ENCODE measurements around the gene KIF3C.
"Not testable (repeated sequence)": the region's sequence is repeated elsewhere in the genome, so short reads cannot be mapped to it uniquely, and the experiment has no call there.

GRCh38 chr2:25958611-25959010 is 23.7 kb downstream of the KIF3C start:
- TF ChIP-seq, protein P1, sequence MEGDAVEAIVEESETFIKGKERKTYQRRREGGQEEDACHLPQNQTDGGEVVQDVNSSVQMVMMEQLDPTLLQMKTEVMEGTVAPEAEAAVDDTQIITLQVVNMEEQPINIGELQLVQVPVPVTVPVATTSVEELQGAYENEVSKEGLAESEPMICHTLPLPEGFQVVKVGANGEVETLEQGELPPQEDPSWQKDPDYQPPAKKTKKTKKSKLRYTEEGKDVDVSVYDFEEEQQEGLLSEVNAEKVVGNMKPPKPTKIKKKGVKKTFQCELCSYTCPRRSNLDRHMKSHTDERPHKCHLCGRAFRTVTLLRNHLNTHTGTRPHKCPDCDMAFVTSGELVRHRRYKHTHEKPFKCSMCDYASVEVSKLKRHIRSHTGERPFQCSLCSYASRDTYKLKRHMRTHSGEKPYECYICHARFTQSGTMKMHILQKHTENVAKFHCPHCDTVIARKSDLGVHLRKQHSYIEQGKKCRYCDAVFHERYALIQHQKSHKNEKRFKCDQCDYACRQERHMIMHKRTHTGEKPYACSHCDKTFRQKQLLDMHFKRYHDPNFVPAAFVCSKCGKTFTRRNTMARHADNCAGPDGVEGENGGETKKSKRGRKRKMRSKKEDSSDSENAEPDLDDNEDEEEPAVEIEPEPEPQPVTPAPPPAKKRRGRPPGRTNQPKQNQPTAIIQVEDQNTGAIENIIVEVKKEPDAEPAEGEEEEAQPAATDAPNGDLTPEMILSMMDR (conservative IDR thresholded peaks at IDR 0.05 in 1 of 2, IDR thresholded peaks at IDR 0.05 in 1 of 2; ENCODE audit: low read depth in 1 of 2, low read length in 2 of 2), result not testable (repeated sequence)
- TF ChIP-seq EZH2 (IDR thresholded peaks at IDR 0.05; ENCODE audit: low read length, missing control alignments), result not testable (repeated sequence)

All from fibroblast of lung (primary cell).